K562 (cell line): Measurements from ENCODE around the gene COL7A1. TPM values are rescaled to one million over a fixed set of nuclear protein-coding genes. Genes with fewer than 3 reads are reported as not detected.

Source experiments
- ATAC-seq: fragments of 200-7000 bp; cut with Tn5 transposase; 3 replicates; pipeline ENCODE4 v1.9.1; 2020; ENCODE audit warnings: moderate library complexity
- BruUV-seq: library from RNA; stranded (reverse); fragments of 400-500 nt; replicated peaks from 2 replicates; lab custom pipeline; 2021; lab: Mats Ljungman, UMichigan
- CTCF ChIA-PET: fragments of 300-600 bp; formaldehyde crosslinking; extraction: SDS; loops from one replicate; lab custom pipeline; 2021; ENCODE audit warnings: low intra/inter-chr PET ratio; lab: Yijun Ruan, JAX
- POLR2A ChIA-PET: fragments of 300-600, 350-650 bp; sonication (Branson Sonifier 250); formaldehyde crosslinking; extraction: SDS; loops from one replicate; lab custom pipeline; 2021; ENCODE audit warnings: antibody characterized with exemption, inconsistent platforms; lab: Yijun Ruan, JAX
- DNase-seq, 4 experiments: peaks; one replicate each; pipeline versions ENCODE4 v3.0.0 to v3.0.0-alpha.2; 2011 to 2018; ENCODE audit warnings: low spot score in 3 of 4, mixed read lengths in 3 of 4; ENCODE audit errors: extremely low read depth in 1 of 4
- FAIRE-seq: peaks from 2 replicates; lab custom pipeline; 2011; peaks lifted over from hg19 to GRCh38; lab: Jason Lieb, UNC
- H2AFZ ChIP-seq: 2 replicates; pipeline ENCODE4 v1.6.0; 2011; ENCODE audit warnings: low read depth, low read length, control low read depth, inconsistent platforms
- H3K27ac ChIP-seq: fragments of 200-600 bp; 3 replicates; pipeline ENCODE4 v1.8.0; 2011; ENCODE audit warnings: low read depth, mild to moderate bottlenecking, control low read depth, inconsistent platforms, low read length, moderate library complexity, mixed read lengths; ENCODE audit errors: extremely low read depth
- H3K27me3 ChIP-seq, 2 experiments: fragments of 300-600 bp in 1 of 2; 2 replicates in 1 of 2; 3 replicates in 1 of 2; pipeline versions ENCODE4 v1.6.0 to v1.8.0; 2011; ENCODE audit warnings: inconsistent platforms in 2 of 2, low read length in 2 of 2, mild to moderate bottlenecking in 1 of 2, mixed read lengths in 1 of 2, moderate library complexity in 1 of 2; ENCODE audit not compliant: control insufficient read depth in 2 of 2, insufficient read depth in 2 of 2
- H3K36me3 ChIP-seq: fragments of 300-600 bp; 3 replicates; pipeline ENCODE4 v1.8.0; 2011; ENCODE audit warnings: mild to moderate bottlenecking, low read length, inconsistent platforms; ENCODE audit not compliant: control insufficient read depth, insufficient read depth
- H3K4me1 ChIP-seq, 2 experiments: fragments of 200-600 bp in 1 of 2; replicated peaks in 1 of 2; 2 replicates in 1 of 2; 3 replicates in 1 of 2; pipeline versions ENCODE4 v1.5.1 to v1.8.0; 2011; ENCODE audit warnings: inconsistent platforms in 2 of 2, low read length in 2 of 2, mild to moderate bottlenecking in 1 of 2, mixed read lengths in 1 of 2, moderate library complexity in 1 of 2; ENCODE audit not compliant: control insufficient read depth in 2 of 2, insufficient read depth in 2 of 2
- H3K4me2 ChIP-seq: 2 replicates; pipeline ENCODE4 v1.6.1; 2011; ENCODE audit warnings: low read length, control low read depth, inconsistent platforms, mixed read lengths; ENCODE audit not compliant: insufficient read depth
- H3K4me3 ChIP-seq: fragments of 200-600 bp; sonication (generic), shearing (Covaris generic); 2 replicates; pipeline ENCODE4 v1.5.1; 2016; ENCODE audit warnings: control low read depth, inconsistent platforms
- H3K79me2 ChIP-seq: fragments of 200-600 bp; 3 replicates; pipeline ENCODE4 v1.8.0; 2011; ENCODE audit warnings: low read length, inconsistent platforms; ENCODE audit not compliant: control insufficient read depth, insufficient read depth
- H3K9ac ChIP-seq, 2 experiments: 2 replicates each; pipeline versions ENCODE4 v1.6.0 to v1.6.1; 2011; ENCODE audit warnings: low read depth in 2 of 2, low read length in 2 of 2, control low read depth in 1 of 2, inconsistent platforms in 1 of 2, mild to moderate bottlenecking in 1 of 2, mixed read lengths in 1 of 2; ENCODE audit not compliant: insufficient read depth in 1 of 2
- H3K9me1 ChIP-seq: one replicate; pipeline ENCODE4 v1.6.0; 2011; ENCODE audit warnings: inconsistent platforms, mild to moderate bottlenecking, low read length, moderate library complexity; ENCODE audit not compliant: control insufficient read depth, insufficient read depth
- H3K9me3 ChIP-seq: replicated peaks from 2 replicates; pipeline ENCODE4 v1.5.1; 2011; ENCODE audit warnings: low read depth, low read length, inconsistent platforms; ENCODE audit not compliant: control insufficient read depth, insufficient read depth
- H4K20me1 ChIP-seq: replicated peaks from 2 replicates; pipeline ENCODE4 v1.6.1; 2011; ENCODE audit warnings: low read length, inconsistent platforms, mixed read lengths; ENCODE audit not compliant: control insufficient read depth, insufficient read depth
- NCOA4 ChIP-seq: fragments of 450-650 bp; IDR thresholded peaks from 2 replicates; pipeline ENCODE4 v1.6.1; 2018; ENCODE audit warnings: mild to moderate bottlenecking; ENCODE audit not compliant: partially characterized antibody
- SMARCA4 ChIP-seq: fragments of 450-650 bp; IDR thresholded peaks from 2 replicates; pipeline ENCODE4 v1.6.1; 2016
- SMARCC2 ChIP-seq: fragments of 450-650 bp; IDR thresholded peaks from 2 replicates; pipeline ENCODE4 v1.6.1; 2017; ENCODE audit warnings: antibody characterized with exemption, moderate library complexity, mild to moderate bottlenecking, low read depth
- ZNF175 ChIP-seq: fragments of 200-800 bp; sonication (Bioruptor generic); IDR thresholded peaks from 2 replicates; pipeline ENCODE4 v1.6.1; 2016; ENCODE audit warnings: low read depth, mild to moderate bottlenecking, missing genetic modification characterization, missing compliant biosample characterization
- WGBS: fragments of 100-300 bp; shearing (Covaris generic); methylation state at CpG from one replicate; pipeline ENCODE4 v1.1.6; 2016; ENCODE audit warnings: low coverage, mixed read lengths; ENCODE audit not compliant: insufficient coverage; ENCODE audit errors: missing lambda C conversion rate; 5-methylcytosine and 5-hydroxymethylcytosine counted together
- in situ Hi-C: fragments of 300-500 bp; cut with MboI; formaldehyde crosslinking; loops from 4 replicates; pipeline ENCODE4 v1.15.0; 2018; ENCODE audit warnings: inconsistent platforms, mixed read lengths
- intact Hi-C: fragments of 100-400 bp; cut with micrococcal nuclease; formaldehyde crosslinking; loops from 2 replicates; pipeline ENCODE4 v1.14.2; 2022
- polyA plus RNA-seq, 8 experiments: library from polyadenylated mRNA; depleted of rRNA in 4 of 8; stranded (reverse) in 5 of 8; unstranded in 3 of 8; fragments of >200 nt; fragmentation: Nextera tagmentation in 2 of 8; fragmentation: Illumina TruSeq in 1 of 8; extraction: Ambion mirVana in 2 of 8; extraction: Trizol in 1 of 8; gene quantifications; 2 replicates each; pipeline versions ENCODE4 v1.2.1 to v1.2.3, GENCODE V29; 2011 to 2014; ENCODE audit warnings: inconsistent platforms in 1 of 8, missing spikeins in 1 of 8
- total RNA-seq, 7 experiments: library from RNA; depleted of rRNA in 6 of 7; stranded (reverse); fragments of >200 nt in 6 of 7; fragmentation: Illumina TruSeq in 2 of 7; extraction: Trizol in 2 of 7; gene quantifications; 2 replicates each; pipeline versions ENCODE4 v1.2.1 to v1.2.3, GENCODE V29; 2011 to 2021; ENCODE audit warnings: low replicate concordance in 1 of 7

Gene COL7A1
- total and polyA plus RNA-seq, 9 of the 15 experiments (the other 6 are each of a cell fraction or from before 2014, with no cell fraction given): 0.09 to 0.66 (median 0.35) TPM; not detected in 3

DNA sequence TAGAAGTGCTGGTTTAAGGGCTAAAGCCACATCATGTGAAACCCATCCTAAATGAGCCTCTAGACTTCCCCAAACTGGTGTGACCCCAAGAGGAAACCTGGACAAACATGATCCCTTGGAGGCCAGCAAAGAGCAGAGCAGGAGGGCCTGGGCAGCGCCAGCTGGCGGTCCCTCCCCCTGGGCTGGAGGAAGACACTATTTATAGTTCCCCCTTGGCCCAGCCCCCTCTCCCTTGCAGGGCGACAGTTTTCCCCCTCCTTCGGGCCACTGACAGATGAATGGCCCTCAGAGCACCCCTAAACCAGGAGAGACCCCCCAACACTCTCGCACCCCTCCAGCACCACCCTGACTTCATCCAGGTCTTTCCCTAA lies 34.5 kb downstream of the COL7A1 start:
- BruUV-seq: no TSS peak
- POLR2A ChIA-PET: interaction anchor here (0.6 kb wide), 2 partner anchors 114 to 288 kb away, joined by 3 to 4 read pairs; no protein-coding TSS in a partner anchor
- no peaks in the 10 kb centered on the region for H3K27me3 ChIP-seq
- no peaks in the 10 kb centered on the region for H3K36me3 ChIP-seq
- peaks cover 10% of the 10 kb centered on the region for H3K79me2 ChIP-seq
- no peak for ATAC-seq
- intact Hi-C loops: no loop called here
- H3K27ac ChIP-seq: no peak overlapping the region
- peak overlapping the region; percentile 70 for H2AFZ ChIP-seq
- peak overlapping the region; percentile 12; the same call in 1 of the 2 replicates for H3K4me3 ChIP-seq
- H3K4me1 ChIP-seq: peaks cover 32 to 76% of the 10 kb centered on the region in 2 experiments
- H4K20me1 ChIP-seq: no peaks in the 10 kb centered on the region
- TF ChIP-seq SMARCA4: 0 out of 2 replicates have a peak, but pooled peaks have one; percentile 18
- TF ChIP-seq ZNF175 (CRISPR knock-in tag): no peak
- TF ChIP-seq NCOA4: no peak
- TF ChIP-seq SMARCC2: no peak
- TF ChIP-seq, all 486 proteins: peak for 1
- in situ Hi-C loops: no loop called here
- DNase-seq (no peak), FAIRE-seq (no peak)
- Histone ChIP-seq H3K9me3 (no peaks in the 10 kb centered on the region), H3K9me1 (no peaks in the 10 kb centered on the region), H3K4me2 (peak overlapping the region; percentile 67), H3K9ac (peak overlapping the region; percentile 5 to 77; a peak in 3 of 4 replicates)
- CTCF ChIA-PET: no interaction called here
- no CpG with 5 or more reads among the region's 5 CpGs for WGBS
